ENCODE data around the gene AOPEP.

- TF ChIP-seq CTCF (IDR thresholded peaks at IDR 0.05) (no peak), POLR2A (IDR thresholded peaks at IDR 0.05) (no peak)
Measured at GRCh38 chr9:94806307-94806893, 79.9 kb downstream of the AOPEP start.
